H1 (cell line): ENCODE measurements around the gene REC8. TPM values are rescaled to one million over a fixed set of nuclear protein-coding genes. Genes with fewer than 3 reads are reported as not detected.

ENCODE experiments used
- CTCF ChIA-PET: fragments of 300-600 bp; sonication (Branson Sonifier 250); formaldehyde crosslinking; loops from one replicate; lab custom pipeline; 2021; ENCODE audit not compliant: partially characterized antibody; lab: Charles Lee
- POLR2A ChIA-PET: fragments of 300-600 bp; sonication (Branson Sonifier 250); formaldehyde crosslinking; loops from one replicate; lab custom pipeline; 2021; ENCODE audit warnings: inconsistent platforms; ENCODE audit not compliant: partially characterized antibody; lab: Charles Lee
- DNase-seq, 2 experiments: peaks; one replicate each; pipeline versions ENCODE4 v3.0.0 to v3.0.0-alpha.2; 2010 to 2022; ENCODE audit warnings: low spot score in 2 of 2, low read depth in 1 of 2, mixed read lengths in 1 of 2
- FAIRE-seq: peaks from 2 replicates; lab custom pipeline; 2011; peaks lifted over from hg19 to GRCh38; lab: Jason Lieb, UNC
- H2AFZ ChIP-seq: 2 replicates; pipeline ENCODE4 v1.8.1; 2012; ENCODE audit warnings: low read length, inconsistent platforms
- H2AK5ac ChIP-seq: 2 replicates; pipeline ENCODE4 v1.6.1; 2013; ENCODE audit warnings: low read depth, low read length
- H2BK120ac ChIP-seq: replicated peaks from 2 replicates; pipeline ENCODE3; 2013; ENCODE audit warnings: low read depth, low read length, inconsistent platforms
- H2BK12ac ChIP-seq: 2 replicates; pipeline ENCODE4 v1.6.1; 2013; ENCODE audit warnings: low read depth, low read length
- H2BK15ac ChIP-seq: 2 replicates; pipeline ENCODE4 v1.6.1; 2013; ENCODE audit warnings: low read length
- H2BK20ac ChIP-seq: 2 replicates; pipeline ENCODE4 v1.6.1; 2013; ENCODE audit warnings: low read length
- H2BK5ac ChIP-seq: 2 replicates; pipeline ENCODE4 v1.6.1; 2013; ENCODE audit warnings: low read depth, low read length
- H3K14ac ChIP-seq: 2 replicates; pipeline ENCODE4 v1.6.1; 2013; ENCODE audit warnings: inconsistent platforms; ENCODE audit not compliant: insufficient read length
- H3K18ac ChIP-seq: 2 replicates; pipeline ENCODE4 v1.6.1; 2013; ENCODE audit warnings: low read length; ENCODE audit errors: extremely low read depth
- H3K23ac ChIP-seq: 2 replicates; pipeline ENCODE4 v1.6.1; 2013; ENCODE audit warnings: inconsistent platforms; ENCODE audit not compliant: insufficient read length
- H3K23me2 ChIP-seq: 2 replicates; pipeline ENCODE4 v1.6.1; 2013; ENCODE audit warnings: low read depth, low read length
- H3K27ac ChIP-seq: 2 replicates; pipeline ENCODE4 v1.6.1; 2011; ENCODE audit warnings: low read depth, low read length, inconsistent platforms
- H3K27me3 ChIP-seq, 4 experiments: replicated peaks in 1 of 4; 1 replicate in 1 of 4; 2 replicates in 3 of 4; pipeline versions ENCODE4 v1.6.1 to v1.8.1; 2011 to 2013; ENCODE audit warnings: low read length in 3 of 4, mild to moderate bottlenecking in 3 of 4, inconsistent platforms in 2 of 4, mixed read lengths in 2 of 4, moderate library complexity in 1 of 4; ENCODE audit not compliant: control insufficient read depth in 3 of 4, insufficient read depth in 3 of 4; ENCODE audit errors: extremely low read depth in 1 of 4
- H3K36me3 ChIP-seq, 4 experiments: 2 replicates each; pipeline versions ENCODE4 v1.6.1 to v1.8.1; 2011 to 2013; ENCODE audit warnings: mild to moderate bottlenecking in 4 of 4, low read length in 3 of 4, moderate library complexity in 2 of 4, control low read depth in 1 of 4, inconsistent platforms in 1 of 4; ENCODE audit not compliant: insufficient read depth in 4 of 4, control insufficient read depth in 2 of 4
- H3K4ac ChIP-seq: replicated peaks from 2 replicates; pipeline ENCODE3; 2013; ENCODE audit warnings: low read length, low read depth, mixed read lengths, inconsistent platforms; ENCODE audit not compliant: insufficient read length
- H3K4me1 ChIP-seq, 4 experiments: replicated peaks in 1 of 4; 1 replicate in 1 of 4; 2 replicates in 3 of 4; pipeline versions ENCODE4 v1.6.1 to v1.8.1; 2011 to 2013; ENCODE audit warnings: low read length in 3 of 4, inconsistent platforms in 2 of 4, mixed read lengths in 1 of 4; ENCODE audit not compliant: insufficient read depth in 4 of 4, control insufficient read depth in 3 of 4
- H3K4me2 ChIP-seq, 2 experiments: 2 replicates each; pipeline versions ENCODE4 v1.6.1 to v1.8.1; 2011 to 2013; ENCODE audit warnings: low read depth in 2 of 2, low read length in 2 of 2, control low read depth in 1 of 2, inconsistent platforms in 1 of 2, mild to moderate bottlenecking in 1 of 2; ENCODE audit not compliant: insufficient read depth in 1 of 2
- H3K4me3 ChIP-seq, 4 experiments: fragments of 200-600, 300-600 bp in 1 of 4; sonication (generic), shearing (Covaris generic), sonication (Bioruptor Twin) in 1 of 4; 2 replicates each; pipeline versions ENCODE4 v1.5.1 to v1.8.1; 2011 to 2016; ENCODE audit warnings: low read length in 4 of 4, low read depth in 3 of 4, control low read depth in 2 of 4, inconsistent platforms in 2 of 4, mild to moderate bottlenecking in 2 of 4, mixed read lengths in 1 of 4, moderate library complexity in 1 of 4; ENCODE audit not compliant: insufficient read depth in 2 of 4; ENCODE audit errors: extremely low read depth in 1 of 4
- H3K56ac ChIP-seq: replicated peaks from 2 replicates; pipeline ENCODE3; 2013; ENCODE audit warnings: low read depth, mild to moderate bottlenecking, mixed read lengths, low read length, inconsistent platforms; ENCODE audit not compliant: insufficient read length
- H3K79me1 ChIP-seq: 2 replicates; pipeline ENCODE4 v1.6.1; 2013; ENCODE audit warnings: low read depth, low read length, control low read depth
- H3K79me2 ChIP-seq, 2 experiments: 2 replicates each; pipeline versions ENCODE4 v1.6.1 to v1.8.1; 2012 to 2013; ENCODE audit warnings: low read length in 2 of 2, mild to moderate bottlenecking in 2 of 2, inconsistent platforms in 1 of 2; ENCODE audit not compliant: insufficient read depth in 2 of 2, control insufficient read depth in 1 of 2
- H3K9ac ChIP-seq, 4 experiments: replicated peaks in 1 of 4; 1 replicate in 1 of 4; 2 replicates in 3 of 4; pipeline versions ENCODE4 v1.6.1 to v1.8.1; 2011 to 2013; ENCODE audit warnings: low read depth in 3 of 4, low read length in 3 of 4, control low read depth in 2 of 4, mild to moderate bottlenecking in 2 of 4, moderate library complexity in 2 of 4, inconsistent platforms in 1 of 4; ENCODE audit errors: extremely low read depth in 1 of 4
- H3K9me3 ChIP-seq, 2 experiments: 2 replicates each; pipeline versions ENCODE4 v1.6.1 to v1.8.1; 2012 to 2013; ENCODE audit warnings: mild to moderate bottlenecking in 2 of 2, moderate library complexity in 2 of 2, control low read depth in 1 of 2, inconsistent platforms in 1 of 2, low read depth in 1 of 2, low read length in 1 of 2, mixed read lengths in 1 of 2; ENCODE audit not compliant: insufficient read depth in 2 of 2
- H4K20me1 ChIP-seq, 2 experiments: replicated peaks in 1 of 2; 2 replicates each; pipeline versions ENCODE3 to v1.8.1; 2011 to 2013; ENCODE audit warnings: inconsistent platforms in 2 of 2, low read length in 2 of 2, mild to moderate bottlenecking in 1 of 2; ENCODE audit not compliant: insufficient read depth in 2 of 2, control insufficient read depth in 1 of 2
- H4K5ac ChIP-seq: 2 replicates; pipeline ENCODE4 v1.6.1; 2013; ENCODE audit warnings: low read length, low read depth, mixed read lengths, inconsistent platforms; ENCODE audit not compliant: insufficient read length
- H4K8ac ChIP-seq: 2 replicates; pipeline ENCODE4 v1.8.0; 2013; ENCODE audit warnings: mild to moderate bottlenecking, moderate library complexity, low read length, inconsistent platforms; ENCODE audit not compliant: insufficient read depth; ENCODE audit errors: extremely low read depth
- H4K91ac ChIP-seq: replicated peaks from 2 replicates; pipeline ENCODE3; 2013; ENCODE audit warnings: low read length, mixed read lengths, inconsistent platforms; ENCODE audit not compliant: insufficient read length
- JUND ChIP-seq: IDR thresholded peaks from 2 replicates; pipeline ENCODE4 v1.6.1; 2011; ENCODE audit warnings: mild to moderate bottlenecking, improper control_type of control experiment, low read length
- POLR2A ChIP-seq, 2 experiments: IDR thresholded peaks; 1 replicate in 1 of 2; 2 replicates in 1 of 2; pipeline ENCODE4 v1.6.1; 2011; ENCODE audit warnings: low read depth in 2 of 2, low read length in 2 of 2, mild to moderate bottlenecking in 2 of 2; ENCODE audit errors: control extremely low read depth in 1 of 2
- RNF2 ChIP-seq: fragments of 200-900, 300-1000 bp; sonication (generic); IDR thresholded peaks from 2 replicates; pipeline ENCODE4 v1.7.1; 2016; ENCODE audit warnings: borderline replicate concordance, low read depth, mild to moderate bottlenecking, antibody characterized with exemption, low read length; ENCODE audit not compliant: poor library complexity, severe bottlenecking; ENCODE audit errors: missing control alignments
- SP4 ChIP-seq: IDR thresholded peaks from 2 replicates; pipeline ENCODE4 v1.6.1; 2012; ENCODE audit warnings: low read length, inconsistent platforms
- TAF1 ChIP-seq: IDR thresholded peaks from 2 replicates; pipeline ENCODE4 v1.6.1; 2011; ENCODE audit warnings: mild to moderate bottlenecking, low read depth, low read length
- TEAD4 ChIP-seq: IDR thresholded peaks from 2 replicates; pipeline ENCODE4 v1.6.1; 2012; ENCODE audit warnings: low read depth, low read length, inconsistent platforms, mixed read lengths
- WGBS, 2 experiments: shearing (Covaris generic) in 1 of 2; methylation state at CpG; one replicate each; pipeline versions ENCODE4 v1.1.6 to v1.1.7; 2013 to 2015; ENCODE audit warnings: low lambda C conversion rate in 2 of 2, mixed read lengths in 2 of 2, inconsistent platforms in 1 of 2, low coverage in 1 of 2, missing lambda C conversion rate in 1 of 2; ENCODE audit not compliant: insufficient replicate concordance in 2 of 2, insufficient coverage in 1 of 2, insufficient read length in 1 of 2; ENCODE audit errors: extremely low coverage in 1 of 2, missing lambda C conversion rate in 1 of 2; 5-methylcytosine and 5-hydroxymethylcytosine counted together
- polyA plus RNA-seq, 7 experiments: library from polyadenylated mRNA; depleted of rRNA in 3 of 7; stranded (reverse) in 5 of 7; unstranded in 2 of 7; fragments of >200 nt in 5 of 7; fragments of 200-250 nt in 2 of 7; gene quantifications; 1 replicate in 5 of 7; 2 replicates in 1 of 7; 4 replicates in 1 of 7; pipeline versions ENCODE4 v1.2.1 to v1.2.3, GENCODE V29; 2011 to 2013; ENCODE audit warnings: missing spikeins in 2 of 7, mixed read lengths in 2 of 7
- total RNA-seq: library from RNA; stranded (reverse); fragmentation: NEBNext Ultra II Directional; extraction: Animal tissue kit (Norgen Biotek cat#: 25700); gene quantifications from 2 replicates; pipeline ENCODE4 v1.2.1, GENCODE V29; 2021

REC8 gene
- total and polyA plus RNA-seq, 2 of the 8 experiments (the other 6 are each of a cell fraction or from before 2014, with no cell fraction given), result 9.8 to 28.5 TPM

- ChIA-PET CTCF (interaction anchor here (0.6 to 1.5 kb wide), 3 partner anchors 11 to 1631 kb away, joined by 3 to 8 read pairs (median 3); partner anchors contain the start of gene IRF9), POLR2A (interaction anchor here (0.6 to 9.3 kb wide), 8 partner anchors 10 to 87 kb away, joined by 3 to 158 read pairs (median 3); partner anchors contain the start of genes MDP1, REC8 and TM9SF1)
- Histone ChIP-seq H2AK5ac (no peak overlapping the region), H3K4me2 (no peak overlapping the region), H2BK15ac (no peak overlapping the region), H3K4me1 (peaks cover 0 to 7% (median 4%) of the 10 kb centered on the region in 4 experiments; a peak in 6 of 7 replicates), H2BK5ac (no peak overlapping the region), H2BK120ac (no peak overlapping the region), H3K18ac (no peak overlapping the region), H3K36me3 (peaks cover 20 to 69% (median 56%) of the 10 kb centered on the region in 4 experiments; a peak in 7 of 8 replicates), H4K20me1 (peaks cover 2 to 25% of the 10 kb centered on the region in 2 experiments), H2BK12ac (no peak overlapping the region), H3K79me2 (peaks cover 0 to 13% of the 10 kb centered on the region in 2 experiments; a peak in 2 of 4 replicates), H3K4me3 (no peak overlapping the region), H4K8ac (no peak overlapping the region), H4K91ac (no peak overlapping the region), H3K23ac (no peak overlapping the region), H3K27ac (no peak overlapping the region), H2BK20ac (no peak overlapping the region), H3K9me3 (no peaks in the 10 kb centered on the region), H2AFZ (no peak overlapping the region), H3K23me2 (peaks cover 5% of the 10 kb centered on the region), H3K56ac (no peak overlapping the region), H4K5ac (no peak overlapping the region), H3K14ac (no peak overlapping the region), H3K79me1 (peaks cover 14% of the 10 kb centered on the region), H3K27me3 (no peaks in the 10 kb centered on the region), H3K4ac (no peak overlapping the region), H3K9ac (no peak overlapping the region)
- WGBS, 2 experiments, result 86% methylated on average over 7 of the region's 7 CpGs; no CpG with 5 or more reads in 1 of the 2 experiments
- no peak for DNase-seq
- TF ChIP-seq RNF2 (no peak), JUND (no peak), POLR2A (IDR thresholded peaks at IDR 0.05; ENCODE audit: control extremely low read depth in 1 of 2, low read depth in 2 of 2, low read length in 2 of 2) (no peak), TAF1 (no peak), TEAD4 (no peak), SP4 (no peak)
- no peak for FAIRE-seq
Measured at GRCh38 chr14:24185026-24185425, 13.1 kb downstream of the REC8 start.
